T-helper 17 cell (primary cell): ENCODE data around the gene SMURF2. TPM values are rescaled to one million over a fixed set of nuclear protein-coding genes. Genes with fewer than 3 reads are reported as not detected.

Experiments used
- ATAC-seq: fragments of 150-1000 bp; cut with Tn5 transposase; 2 replicates; pipeline ENCODE4 v1.10.0; 2021; ENCODE audit warnings: mild to moderate bottlenecking, moderate library complexity
- DNase-seq, 3 donors: peaks; one replicate each; pipeline versions ENCODE4 v3.0.0 to v3.0.0-alpha.2; 2020 to 2021
- H3K9me3 ChIP-seq: one replicate; pipeline ENCODE4 v1.7.0; 2013; ENCODE audit warnings: low read length, mild to moderate bottlenecking; ENCODE audit not compliant: control insufficient read depth, poor library complexity, severe bottlenecking
- H3K27ac Mint-ChIP-seq: one replicate; pipeline ENCODE4 v1.8.0; 2022; ENCODE audit warnings: mild to moderate bottlenecking, moderate library complexity, mixed read lengths
- H3K27me3 Mint-ChIP-seq: one replicate; pipeline ENCODE4 v1.8.0; 2022; ENCODE audit warnings: mixed read lengths
- H3K36me3 Mint-ChIP-seq: one replicate; pipeline ENCODE4 v1.8.0; 2022; ENCODE audit warnings: low read depth, mixed read lengths
- H3K4me1 Mint-ChIP-seq: one replicate; pipeline ENCODE4 v1.8.0; 2022; ENCODE audit warnings: mild to moderate bottlenecking, mixed read lengths
- H3K4me3 Mint-ChIP-seq: one replicate; pipeline ENCODE4 v1.8.0; 2022; ENCODE audit warnings: mild to moderate bottlenecking, moderate library complexity, mixed read lengths
- total RNA-seq, 4 donors: library from RNA in 2 of 4; stranded (reverse) in 2 of 4; gene quantifications; one replicate each; pipeline ENCODE4 v1.2.3 and lab custom pipeline; 2022 to 2026

SMURF2 gene
- total RNA-seq, 2 donors from 2014 or later = 25.4 to 26.6 TPM

DNA sequence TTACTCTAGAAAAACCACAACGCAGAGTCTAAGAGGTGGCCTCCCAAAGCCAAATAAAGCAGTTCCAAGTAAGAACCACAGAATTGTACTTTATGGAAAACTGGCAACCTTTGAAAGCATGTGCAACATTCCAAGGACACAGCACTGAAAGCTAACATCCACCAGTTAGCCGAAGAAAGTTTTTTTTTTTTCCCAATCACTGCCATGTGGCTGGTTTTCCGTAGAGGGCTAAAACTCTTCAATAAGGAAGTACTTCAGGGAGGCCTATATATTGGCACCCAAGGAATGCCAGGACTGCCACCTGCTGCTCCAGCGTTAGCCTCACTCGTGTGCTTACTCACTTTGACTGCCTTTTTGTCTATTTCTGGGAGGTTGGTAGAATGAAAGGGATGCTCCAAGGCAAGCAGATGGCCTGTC lies 130.1 kb downstream of the SMURF2 start:
- DNase-seq = no peak
- Mint-ChIP-seq H3K27me3 (no peaks in the 10 kb centered on the region), H3K4me3 (no peak overlapping the region), H3K36me3 (peaks cover 11% of the 10 kb centered on the region), H3K27ac (no peak overlapping the region), H3K4me1 (peaks cover 2% of the 10 kb centered on the region)
- ATAC-seq = no peak
- no peaks in the 10 kb centered on the region for H3K9me3 ChIP-seq

DNA sequence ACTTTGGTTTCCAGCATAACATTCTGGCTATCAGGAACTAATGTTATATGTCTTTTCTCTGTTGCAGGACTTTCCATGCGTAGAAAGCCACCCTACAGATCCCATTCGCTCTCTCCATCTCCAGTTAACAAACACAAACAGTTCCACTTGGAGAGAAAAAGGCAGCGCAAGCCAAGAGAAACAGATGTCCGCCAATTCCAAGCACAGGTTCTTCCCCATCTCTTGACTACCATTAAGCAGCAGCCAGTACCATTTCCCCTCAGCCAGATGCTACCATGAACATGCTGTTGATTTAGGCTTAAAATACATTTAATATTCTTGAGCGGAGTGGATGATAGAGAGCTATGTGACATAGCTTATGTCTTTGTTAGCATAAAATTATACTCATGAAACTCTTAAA lies 132.9 kb downstream of the SMURF2 start:
- peaks cover 2% of the 10 kb centered on the region for H3K4me1 Mint-ChIP-seq
- H3K36me3 Mint-ChIP-seq = peaks cover 12% of the 10 kb centered on the region
- H3K27ac Mint-ChIP-seq = no peak overlapping the region

DNA sequence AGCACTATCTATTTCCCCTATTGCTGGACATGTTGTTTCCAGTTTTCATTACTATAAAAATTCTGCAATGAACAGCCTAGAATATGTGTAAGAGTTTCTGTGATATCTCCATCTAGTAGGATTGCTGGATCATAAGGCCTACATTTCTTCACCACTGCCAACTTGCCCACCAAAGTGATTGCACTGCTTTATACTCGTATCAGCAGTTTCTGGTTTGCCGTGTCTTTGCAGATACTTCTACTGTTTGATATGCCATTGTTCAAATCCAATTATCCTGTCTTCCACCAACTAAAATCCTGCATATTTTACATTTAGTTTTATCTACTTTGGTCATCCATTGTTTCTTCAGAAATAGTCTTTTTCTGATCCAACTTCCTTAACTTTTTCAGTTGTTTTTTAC lies 134.2 kb downstream of the SMURF2 start:
- Mint-ChIP-seq H3K36me3 (peaks cover 13% of the 10 kb centered on the region), H3K4me3 (no peak overlapping the region), H3K4me1 (peaks cover under 1% of the 10 kb centered on the region), H3K27ac (no peak overlapping the region), H3K27me3 (no peaks in the 10 kb centered on the region)
- H3K9me3 ChIP-seq = no peaks in the 10 kb centered on the region
- DNase-seq (no peak), ATAC-seq (no peak)

More for the DNA sequence above, 132.9 kb downstream of the SMURF2 start:
- ATAC-seq (no peak), DNase-seq (no peak)
- Mint-ChIP-seq H3K4me3 (no peak overlapping the region), H3K27me3 (no peaks in the 10 kb centered on the region)
- no peaks in the 10 kb centered on the region for H3K9me3 ChIP-seq

DNA sequence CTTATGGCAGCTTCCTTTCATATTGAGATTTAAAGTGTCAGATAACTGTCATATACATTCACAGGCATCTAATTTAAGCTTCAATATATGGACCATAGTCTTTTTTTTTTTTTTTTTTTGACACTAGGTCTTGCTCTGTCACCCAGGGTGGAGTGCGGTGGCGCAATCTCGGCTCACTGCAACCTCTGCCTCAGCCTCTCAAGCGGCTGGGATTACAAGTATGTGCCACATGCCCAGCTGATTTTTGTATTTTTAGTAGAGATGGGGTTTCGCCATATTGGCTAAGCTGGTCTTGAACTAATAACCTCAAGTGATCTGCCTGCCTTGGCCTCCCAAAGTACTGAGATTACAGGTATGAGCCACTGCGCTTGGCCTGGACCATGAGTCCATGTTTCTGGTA lies 141.7 kb downstream of the SMURF2 start:
- H3K27ac Mint-ChIP-seq = no peak overlapping the region
- H3K4me3 Mint-ChIP-seq = no peak overlapping the region
- ATAC-seq (no peak), DNase-seq (no peak)
- no peaks in the 10 kb centered on the region for H3K9me3 ChIP-seq
- H3K27me3 Mint-ChIP-seq = no peaks in the 10 kb centered on the region
- peaks cover 9% of the 10 kb centered on the region for H3K36me3 Mint-ChIP-seq
- peaks cover 11% of the 10 kb centered on the region for H3K4me1 Mint-ChIP-seq

DNA sequence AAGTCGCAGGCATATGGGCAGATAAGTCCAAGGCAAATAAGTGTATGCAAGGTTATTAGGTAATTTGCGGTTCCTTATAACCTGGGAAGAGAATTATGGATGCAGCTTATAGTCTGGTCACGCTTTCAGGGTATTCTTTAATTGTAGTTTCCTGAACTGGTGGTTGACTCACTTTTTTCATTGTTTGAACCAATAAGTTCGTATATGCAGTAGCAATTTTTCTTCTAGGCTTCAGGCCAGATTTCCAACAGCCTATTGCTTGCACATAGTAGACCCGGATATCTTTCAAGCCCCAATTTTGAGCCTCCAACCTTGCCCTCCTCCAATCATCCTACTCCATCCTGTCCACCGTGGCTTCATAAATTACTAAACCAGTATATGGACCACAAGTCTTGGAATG lies 142.5 kb downstream of the SMURF2 start:
- no peak for ATAC-seq
- no peak overlapping the region for H3K27ac Mint-ChIP-seq
- no peaks in the 10 kb centered on the region for H3K27me3 Mint-ChIP-seq
- no peak overlapping the region for H3K4me3 Mint-ChIP-seq
- H3K9me3 ChIP-seq = no peaks in the 10 kb centered on the region
- DNase-seq = no peak
- peaks cover 16% of the 10 kb centered on the region for H3K4me1 Mint-ChIP-seq
- peaks cover 10% of the 10 kb centered on the region for H3K36me3 Mint-ChIP-seq

DNA sequence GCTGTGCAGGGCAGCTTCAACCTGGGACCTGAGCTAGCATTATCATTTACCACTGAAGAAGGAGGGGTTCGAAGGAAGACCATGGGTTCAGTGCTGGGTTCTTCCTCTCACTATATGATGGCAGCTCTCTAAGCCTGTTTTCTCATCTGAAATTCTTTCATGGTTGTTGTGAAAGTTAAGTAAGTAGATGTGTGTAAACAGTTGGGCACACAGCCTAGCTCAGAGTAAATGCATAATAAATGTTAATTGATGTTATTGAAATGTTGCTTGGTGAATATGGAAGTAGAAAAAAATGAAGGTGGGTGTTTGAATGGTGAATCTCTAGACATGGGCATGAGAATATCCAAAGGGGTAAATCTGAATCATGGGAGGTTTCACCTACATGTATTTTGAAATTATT lies 146.3 kb downstream of the SMURF2 start:
- Mint-ChIP-seq H3K36me3 (peaks cover 11% of the 10 kb centered on the region), H3K27me3 (no peaks in the 10 kb centered on the region), H3K4me3 (no peak overlapping the region), H3K4me1 (peaks cover 19% of the 10 kb centered on the region), H3K27ac (peak overlapping the region; percentile 4)
- no peaks in the 10 kb centered on the region for H3K9me3 ChIP-seq
- DNase-seq (no peak), ATAC-seq (no peak)

DNA sequence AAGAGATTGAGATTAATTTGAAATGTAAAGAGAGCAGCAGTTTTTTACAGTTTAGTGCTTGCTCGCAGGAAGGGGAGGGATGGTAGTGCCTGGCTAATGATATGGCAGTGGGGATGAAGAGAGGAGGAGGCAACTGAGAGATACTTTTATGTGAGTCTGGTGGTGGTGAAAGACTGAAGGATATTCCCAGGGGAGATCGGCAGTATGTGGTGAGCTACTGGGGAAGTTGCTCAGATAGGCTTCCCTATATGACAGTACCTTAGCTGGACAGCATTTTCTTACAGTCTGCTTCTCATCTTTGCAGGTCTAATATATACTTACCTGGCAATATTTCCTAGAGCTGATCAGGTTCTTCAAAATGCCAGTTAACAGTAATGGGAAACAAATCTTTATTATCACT lies 146.7 kb downstream of the SMURF2 start:
- no peak for DNase-seq
- Mint-ChIP-seq H3K27ac (peak overlapping the region; percentile 4), H3K27me3 (no peaks in the 10 kb centered on the region), H3K36me3 (peaks cover 11% of the 10 kb centered on the region), H3K4me1 (peaks cover 21% of the 10 kb centered on the region), H3K4me3 (peak overlapping the region; percentile 71)
- ATAC-seq = no peak
- no peaks in the 10 kb centered on the region for H3K9me3 ChIP-seq

DNA sequence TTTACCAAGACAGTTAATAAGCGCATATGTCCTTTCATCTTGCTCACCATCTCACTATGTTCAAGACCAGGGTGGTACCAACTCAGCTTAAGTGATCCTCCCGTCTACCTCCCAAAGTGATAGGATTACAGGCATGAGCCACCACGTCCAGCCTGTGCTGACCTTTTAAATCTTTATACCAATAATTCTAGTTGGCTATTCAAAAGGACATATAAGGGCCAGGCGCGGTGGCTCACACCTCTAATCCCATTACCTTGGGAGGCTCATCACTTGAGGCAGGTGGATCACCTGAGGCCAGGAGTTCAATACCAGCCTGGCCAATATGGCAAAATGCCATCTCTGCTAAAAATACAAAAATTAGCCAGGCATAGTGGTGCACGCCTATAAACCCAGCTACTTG lies 152.9 kb downstream of the SMURF2 start:
- peaks cover 17% of the 10 kb centered on the region for H3K36me3 Mint-ChIP-seq
- H3K9me3 ChIP-seq = no peaks in the 10 kb centered on the region
- H3K4me1 Mint-ChIP-seq = peaks cover 43% of the 10 kb centered on the region
- ATAC-seq (no peak), DNase-seq (no peak)
- peak overlapping the region; percentile 63 for H3K4me3 Mint-ChIP-seq
- H3K27me3 Mint-ChIP-seq = no peaks in the 10 kb centered on the region
- H3K27ac Mint-ChIP-seq = no peak overlapping the region

DNA sequence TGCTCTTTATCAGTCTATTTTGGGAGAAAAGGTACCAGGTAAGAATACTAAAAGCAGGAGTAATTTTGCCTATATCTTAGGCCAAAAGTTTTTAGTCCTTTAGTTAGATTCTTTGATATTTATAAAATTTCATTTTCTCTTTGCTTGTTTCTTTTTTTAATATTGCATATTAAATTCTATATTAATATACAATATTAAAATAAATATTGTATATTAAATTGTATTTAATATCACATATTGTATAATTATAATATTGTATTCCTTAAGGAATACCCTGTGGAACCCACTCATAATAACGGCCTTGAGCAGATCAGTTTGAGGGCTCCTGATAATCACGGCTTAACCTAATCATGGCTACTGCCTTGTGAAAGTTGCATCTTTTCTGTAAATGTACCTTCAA lies 153.4 kb downstream of the SMURF2 start:
- H3K27ac Mint-ChIP-seq = no peak overlapping the region
- peak overlapping the region; percentile 67 for H3K4me3 Mint-ChIP-seq
- DNase-seq (no peak), ATAC-seq (no peak)
- no peaks in the 10 kb centered on the region for H3K27me3 Mint-ChIP-seq
- H3K9me3 ChIP-seq = no peaks in the 10 kb centered on the region
- peaks cover 47% of the 10 kb centered on the region for H3K4me1 Mint-ChIP-seq
- H3K36me3 Mint-ChIP-seq = peaks cover 17% of the 10 kb centered on the region

DNA sequence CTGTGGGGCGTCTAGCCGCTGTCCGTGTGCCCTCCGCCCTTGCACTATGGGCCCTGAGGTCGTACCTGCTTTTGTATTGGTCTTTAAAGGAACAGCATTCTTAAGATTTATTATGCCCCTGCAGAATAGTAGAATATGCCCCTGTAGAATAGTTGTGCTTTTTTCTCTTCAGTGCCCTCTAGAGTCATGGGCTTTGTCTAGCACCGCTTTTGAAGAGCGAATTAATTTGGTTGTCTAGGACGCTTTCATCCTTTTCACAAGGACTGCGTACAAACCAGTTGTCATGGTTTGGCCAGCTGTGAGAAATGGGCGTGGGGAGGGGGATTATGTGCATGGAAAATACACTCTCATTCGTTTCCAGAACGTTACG lies 154.7 kb downstream of the SMURF2 start:
- no peaks in the 10 kb centered on the region for H3K27me3 Mint-ChIP-seq
- H3K4me3 Mint-ChIP-seq = peak overlapping the region; percentile 99
- DNase-seq (no peak), ATAC-seq (peak; percentile 45)
- peaks cover 15% of the 10 kb centered on the region for H3K36me3 Mint-ChIP-seq
- H3K27ac Mint-ChIP-seq = peak overlapping the region; percentile 100
- H3K4me1 Mint-ChIP-seq = peaks cover 52% of the 10 kb centered on the region
- H3K9me3 ChIP-seq = no peaks in the 10 kb centered on the region

DNA sequence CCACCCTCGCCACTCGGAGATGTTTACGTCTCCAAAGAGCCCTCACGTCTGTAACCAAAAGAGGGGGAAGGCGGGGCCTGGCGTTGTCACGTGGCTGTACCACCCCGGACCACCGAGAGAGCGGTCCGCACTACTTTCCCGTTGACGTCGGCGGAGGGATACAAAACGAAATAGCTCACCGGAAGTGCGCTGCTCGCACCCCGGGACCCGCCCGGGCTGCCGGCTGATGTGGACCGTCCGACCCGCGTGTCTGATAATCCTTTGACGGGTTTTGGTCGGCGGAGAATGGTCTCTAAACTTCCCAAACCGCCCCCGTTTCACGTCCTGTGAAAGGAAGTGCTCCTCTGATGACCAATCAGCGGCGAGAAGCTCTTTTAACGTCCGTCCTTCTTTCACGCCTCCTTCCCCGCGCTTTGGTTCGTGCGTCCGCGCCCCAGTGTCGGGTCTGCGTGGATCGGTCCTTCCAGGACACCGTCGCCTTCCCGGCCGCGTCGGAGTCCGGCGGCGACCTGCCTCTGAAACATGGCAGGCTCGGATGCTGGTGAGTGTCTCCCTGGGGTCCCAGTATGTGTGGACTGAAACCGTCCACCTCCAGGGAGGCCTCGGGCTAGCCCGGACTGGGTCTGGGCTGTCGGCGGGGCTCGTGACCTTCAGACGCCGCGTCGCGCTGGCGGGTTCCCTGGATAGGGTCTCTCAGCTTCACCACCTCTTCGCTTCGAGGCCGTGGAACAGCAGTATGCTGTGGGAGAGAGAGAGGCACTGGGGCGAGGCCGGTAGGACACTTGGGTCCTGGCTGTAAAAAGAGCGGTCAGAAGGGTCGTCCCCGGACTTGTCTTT lies 155.3 kb downstream of the SMURF2 start, which contains the start of gene CEP95:
CEP95 (plus strand) TSS at position 402 of the 837 bp plus-strand sequence; CDS start at position 523, 121 bp downstream.
- peaks cover 55% of the 10 kb centered on the region for H3K4me1 Mint-ChIP-seq
- peak within 1 kb of the TSS; percentile 99 for H3K4me3 Mint-ChIP-seq
- no peaks in the 10 kb centered on the region for H3K27me3 Mint-ChIP-seq
- peaks cover 17% of the 10 kb centered on the region for H3K36me3 Mint-ChIP-seq
- ATAC-seq = peak; percentile 70
- peak; percentile 83 to 91 (median 87) for DNase-seq
- H3K27ac Mint-ChIP-seq = peak within 1 kb of the TSS; percentile 100
- H3K9me3 ChIP-seq = no peaks in the 10 kb centered on the region

DNA sequence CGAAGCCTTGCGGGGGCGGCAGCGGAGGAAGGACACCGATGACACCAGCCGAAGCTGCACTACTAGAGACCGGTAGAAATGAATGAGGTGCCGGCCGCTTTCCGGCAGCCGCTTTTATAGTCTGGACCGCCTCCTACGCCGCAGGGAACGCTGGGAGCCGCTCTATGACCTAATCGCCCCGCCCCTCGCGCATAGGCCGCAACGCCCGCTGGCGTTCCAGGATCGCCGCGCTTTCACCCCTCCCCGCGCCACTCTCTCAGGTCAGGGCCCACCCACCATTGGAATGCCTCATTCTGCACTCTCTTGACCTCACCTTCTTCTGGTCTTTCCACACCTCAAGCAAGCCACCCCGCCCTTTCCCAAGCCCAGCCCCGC lies 155.9 kb downstream of the SMURF2 start, which contains the start of gene DDX5:
DDX5 (minus strand) TSS at position 89 of the 375 bp plus-strand sequence. CDS start 170 bp downstream, outside the sequence.
- H3K4me1 Mint-ChIP-seq = peaks cover 60% of the 10 kb centered on the region
- peak within 1 kb of the TSS; percentile 99 for H3K4me3 Mint-ChIP-seq
- H3K36me3 Mint-ChIP-seq = peaks cover 17% of the 10 kb centered on the region
- no peaks in the 10 kb centered on the region for H3K27me3 Mint-ChIP-seq
- DNase-seq (peak; percentile 92 to 96 (median 95)), ATAC-seq (peak; percentile 75)
- H3K27ac Mint-ChIP-seq = peak within 1 kb of the TSS; percentile 100
- no peaks in the 10 kb centered on the region for H3K9me3 ChIP-seq

DNA sequence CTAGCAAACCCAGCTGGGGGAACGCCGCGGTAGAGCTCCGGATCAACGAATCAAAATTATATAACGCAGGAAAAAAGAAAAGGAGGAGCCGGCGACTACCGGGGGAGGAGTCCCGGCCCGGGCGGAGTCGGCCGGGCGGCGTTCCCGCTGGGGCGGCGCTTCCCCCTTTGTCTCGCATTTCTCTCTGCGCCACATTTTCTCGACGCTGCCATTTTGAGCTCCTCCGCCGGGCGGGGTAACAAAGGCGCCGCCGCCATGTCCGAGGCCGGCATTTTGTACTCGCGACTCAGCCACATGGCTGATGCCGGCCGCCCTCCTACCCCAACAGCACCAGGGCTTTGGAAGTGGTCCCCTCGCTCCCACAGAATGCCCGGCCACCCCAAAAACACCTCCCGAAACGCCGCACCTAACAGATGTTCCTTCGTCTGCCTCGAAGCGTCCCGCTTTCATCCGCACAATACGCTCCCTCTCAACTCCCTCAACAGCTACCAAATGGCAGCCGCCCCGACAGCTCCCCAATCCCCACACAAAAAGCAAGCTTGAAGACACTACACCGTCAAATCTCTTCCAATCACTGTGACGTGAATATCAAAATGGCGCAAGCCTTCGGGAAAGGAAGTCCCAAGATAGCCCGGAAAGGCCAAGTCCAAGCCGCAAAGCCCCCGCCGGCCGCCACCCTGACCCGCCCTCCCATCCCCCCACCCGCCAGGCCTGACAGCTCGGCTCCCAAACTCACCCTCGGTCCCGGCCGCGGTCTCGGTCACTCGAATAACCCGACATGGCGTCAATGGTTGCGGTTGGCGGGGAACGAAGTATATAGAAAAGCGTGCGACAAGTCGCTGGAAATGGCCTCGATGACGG lies 156.5 kb downstream of the SMURF2 start:
- no peaks in the 10 kb centered on the region for H3K9me3 ChIP-seq
- peak overlapping the region; percentile 99 for H3K4me3 Mint-ChIP-seq
- peak overlapping the region; percentile 100 for H3K27ac Mint-ChIP-seq
- ATAC-seq (peak; percentile 37), DNase-seq (peak; percentile 67 to 76 (median 74))
- H3K27me3 Mint-ChIP-seq = no peaks in the 10 kb centered on the region
- peaks cover 20% of the 10 kb centered on the region for H3K36me3 Mint-ChIP-seq
- peaks cover 63% of the 10 kb centered on the region for H3K4me1 Mint-ChIP-seq
